GM21786 (cell line): ENCODE results near the gene FREM3.
"Not testable (repeated sequence)": the region's sequence is repeated elsewhere in the genome, so short reads cannot be mapped to it uniquely, and the experiment has no call there.

Source experiments
- ATAC-seq: cut with Tn5 transposase; IDR thresholded peaks from one replicate; pipeline ENCODE4 v1.9.1; 2021; ENCODE audit not compliant: unreplicated experiment

The FREM3 gene

GRCh38 chr4:143586080-143586479 is 114.4 kb downstream of the FREM3 start:
- ATAC-seq, result no peak

- no peak for ATAC-seq
These were observed 114.9 kb downstream of the FREM3 start for GRCh38 chr4:143585548-143585947.

GRCh38 chr4:143581331-143581946 is 119.0 kb downstream of the FREM3 start:
- ATAC-seq, result no peak

- ATAC-seq, result no peak
These were observed 125.1 kb downstream of the FREM3 start for GRCh38 chr4:143575331-143575730.

GRCh38 chr4:143564472-143564871 is 136.0 kb downstream of the FREM3 start:
- ATAC-seq, result no peak

- no peak for ATAC-seq
These were observed 140.7 kb downstream of the FREM3 start for GRCh38 chr4:143559757-143560147.

GRCh38 chr4:143558823-143559756 is 141.4 kb downstream of the FREM3 start:
- ATAC-seq, result peak; percentile 78

GRCh38 chr4:143558286-143558685 is 142.2 kb downstream of the FREM3 start:
- ATAC-seq, result no peak

- no peak for ATAC-seq
These were observed 144.8 kb downstream of the FREM3 start for GRCh38 chr4:143555676-143556075.

- ATAC-seq, result peak; percentile 69
These were observed 145.5 kb downstream of the FREM3 start for GRCh38 chr4:143554728-143555597.

GRCh38 chr4:143549928-143550327 is 150.5 kb downstream of the FREM3 start:
- ATAC-seq, result no peak

GRCh38 chr4:143539670-143540023 is 160.8 kb downstream of the FREM3 start:
- no peak for ATAC-seq

- ATAC-seq, result no peak
These were observed 161.4 kb downstream of the FREM3 start for GRCh38 chr4:143538979-143539669.

GRCh38 chr4:143531788-143532491 is 168.5 kb downstream of the FREM3 start:
- no peak for ATAC-seq

GRCh38 chr4:143531380-143531779 is 169.1 kb downstream of the FREM3 start:
- ATAC-seq, result peak; percentile 60

GRCh38 chr4:143528046-143528445 is 172.4 kb downstream of the FREM3 start:
- ATAC-seq, result not testable (repeated sequence)
